HepG2 (cell line): ENCODE results near the gene MFN2. TPM values are rescaled to one million over a fixed set of nuclear protein-coding genes. Genes with fewer than 3 reads are reported as not detected.
A peak's percentile ranks its signal among the peaks of the same experiment; 100 is the strongest.

Experiments
- DNMT3B ChIP-seq: conservative IDR thresholded peaks from 2 replicates; pipeline ENCODE4 v1.6.1; 2016; ENCODE audit warnings: missing biosample characterization, control low read depth
- EHMT2 ChIP-seq: fragments of 200-600 bp; sonication (generic); IDR thresholded peaks from 2 replicates; pipeline ENCODE4 v1.7.0; 2017; ENCODE audit warnings: antibody characterized with exemption, low read depth, low read length, borderline replicate concordance
- FOXP1 ChIP-seq, 2 experiments: fragments of 450-650 bp in 1 of 2; IDR thresholded peaks; 2 replicates each; pipeline ENCODE4 v1.6.1; 2017 to 2018; ENCODE audit warnings: antibody characterized with exemption in 1 of 2
- HDAC1 ChIP-seq: sonication (generic); formaldehyde crosslinking; IDR thresholded peaks from 2 replicates; pipeline ENCODE4 v1.5.1; 2020; ENCODE audit warnings: mild to moderate bottlenecking, missing genetic modification reagents
- MEF2D ChIP-seq: sonication (generic); formaldehyde crosslinking; IDR thresholded peaks from 2 replicates; pipeline ENCODE4 v1.5.1; 2020; ENCODE audit warnings: mild to moderate bottlenecking, missing genetic modification reagents
- SALL1 ChIP-seq: sonication (generic); formaldehyde crosslinking; IDR thresholded peaks from 2 replicates; pipeline ENCODE4 v1.8.0; 2022; ENCODE audit warnings: mild to moderate bottlenecking, missing genetic modification reagents
- TCF7 ChIP-seq: sonication (generic); IDR thresholded peaks from 2 replicates; pipeline ENCODE4 v1.6.1; 2016; ENCODE audit warnings: antibody characterized with exemption, low read depth
- ZFP37 ChIP-seq: sonication (generic); formaldehyde crosslinking; IDR thresholded peaks from 2 replicates; pipeline ENCODE4 v1.4.0; 2020; ENCODE audit warnings: missing genetic modification reagents, borderline replicate concordance
- ZFX ChIP-seq: sonication (generic); formaldehyde crosslinking; IDR thresholded peaks from 2 replicates; pipeline ENCODE4 v1.4.0; 2020; ENCODE audit warnings: mild to moderate bottlenecking, low read depth, missing genetic modification reagents, moderate library complexity
- polyA plus RNA-seq, 8 experiments: library from polyadenylated mRNA; depleted of rRNA in 3 of 8; stranded (reverse) in 7 of 8; unstranded in 1 of 8; fragments of >200 nt; fragmentation: Illumina TruSeq in 4 of 8; extraction: Trizol in 4 of 8; gene quantifications; 2 replicates each; pipeline versions ENCODE4 v1.2.1 to v1.2.3, GENCODE V29; 2011 to 2016; ENCODE audit warnings: low read depth in 4 of 8, missing spikeins in 1 of 8, mixed read lengths in 1 of 8; ENCODE audit not compliant: insufficient read depth in 1 of 8
- total RNA-seq, 5 experiments: library from RNA; depleted of rRNA; stranded (reverse); fragments of >200 nt; fragmentation: Illumina TruSeq; extraction: Trizol; gene quantifications; 2 replicates each; pipeline ENCODE4 v1.2.3, GENCODE V29; 2016; ENCODE audit warnings: low read depth in 1 of 5
- TF ChIP-seq, protein P1 (sequence below): sonication (generic); formaldehyde crosslinking; IDR thresholded peaks from 2 replicates; pipeline ENCODE4 v1.9.0; 2022; ENCODE audit warnings: low read depth, missing genetic modification reagents
- TF ChIP-seq, protein P2 (sequence below): IDR thresholded peaks from 2 replicates; pipeline ENCODE4 v1.6.1; 2016
- TF ChIP-seq, protein P3 (sequence below), 2 experiments: sonication (generic) in 1 of 2; formaldehyde crosslinking in 1 of 2; IDR thresholded peaks; 2 replicates each; pipeline versions ENCODE4 v1.4.0 to v1.6.1; 2018 to 2020; ENCODE audit warnings: missing genetic modification reagents in 2 of 2, borderline replicate concordance in 1 of 2, low read depth in 1 of 2, mild to moderate bottlenecking in 1 of 2, missing biosample characterization in 1 of 2
- TF ChIP-seq, protein P4 (sequence below): sonication (generic); formaldehyde crosslinking; conservative IDR thresholded peaks from 2 replicates; pipeline ENCODE4 v1.8.0; 2022; ENCODE audit warnings: missing genetic modification reagents
- TF ChIP-seq, protein P5 (sequence below): sonication (generic); formaldehyde crosslinking; conservative IDR thresholded peaks from 2 replicates; pipeline ENCODE4 v1.4.0; 2020; ENCODE audit warnings: mild to moderate bottlenecking, missing genetic modification reagents, moderate library complexity
- TF ChIP-seq, protein P6 (sequence below): sonication (generic); formaldehyde crosslinking; IDR thresholded peaks from 2 replicates; pipeline ENCODE4 v1.4.0; 2020; ENCODE audit warnings: mild to moderate bottlenecking, missing genetic modification reagents

Gene MFN2
- total and polyA plus RNA-seq, 2 of the 13 experiments (the other 11 are each of a cell fraction or from before 2014, with no cell fraction given), result 38.7 to 60.9 TPM

DNA sequence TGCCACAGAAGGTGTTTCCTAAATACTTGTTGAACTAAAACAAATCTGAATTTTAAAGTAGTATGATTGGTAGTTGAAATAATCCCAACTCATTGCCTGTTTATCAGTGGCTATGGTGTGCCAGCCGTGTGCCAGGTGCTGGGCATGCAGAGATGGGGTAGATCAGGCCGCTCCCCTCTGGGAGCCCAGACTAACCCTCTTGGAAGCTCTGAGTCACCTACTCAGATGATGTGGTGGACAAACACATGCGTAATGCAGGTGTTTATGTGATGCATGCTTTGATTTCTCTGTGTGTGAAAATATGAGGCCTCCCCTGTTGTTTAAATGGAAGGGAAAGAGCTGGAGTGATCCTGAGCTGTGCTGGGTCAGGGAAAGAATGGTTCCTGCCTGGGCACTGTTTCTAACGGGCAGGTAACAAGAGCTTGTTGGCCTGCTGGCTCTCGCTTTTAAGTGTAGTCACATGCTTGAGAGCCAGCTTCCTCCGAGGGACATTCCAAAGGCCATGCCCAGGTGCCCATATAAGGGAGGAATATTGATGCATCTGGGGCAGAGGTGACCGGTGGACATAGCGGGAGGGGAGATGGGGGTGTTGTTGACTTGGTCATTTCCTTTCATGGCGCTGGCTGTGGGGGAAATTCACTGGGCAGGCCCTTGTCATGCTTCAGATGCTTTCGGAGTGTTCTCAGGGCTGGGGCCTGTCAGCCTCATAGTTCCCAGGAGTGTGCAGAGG is 10.2 kb downstream of the MFN2 start (continued):
- TF ChIP-seq TCF7, result peak; percentile 30; the same call in 1 of the 2 replicates
- TF ChIP-seq HDAC1 (CRISPR knock-in tag), result peak; percentile 51; the same call in 1 of the 2 replicates
- TF ChIP-seq, protein P1, sequence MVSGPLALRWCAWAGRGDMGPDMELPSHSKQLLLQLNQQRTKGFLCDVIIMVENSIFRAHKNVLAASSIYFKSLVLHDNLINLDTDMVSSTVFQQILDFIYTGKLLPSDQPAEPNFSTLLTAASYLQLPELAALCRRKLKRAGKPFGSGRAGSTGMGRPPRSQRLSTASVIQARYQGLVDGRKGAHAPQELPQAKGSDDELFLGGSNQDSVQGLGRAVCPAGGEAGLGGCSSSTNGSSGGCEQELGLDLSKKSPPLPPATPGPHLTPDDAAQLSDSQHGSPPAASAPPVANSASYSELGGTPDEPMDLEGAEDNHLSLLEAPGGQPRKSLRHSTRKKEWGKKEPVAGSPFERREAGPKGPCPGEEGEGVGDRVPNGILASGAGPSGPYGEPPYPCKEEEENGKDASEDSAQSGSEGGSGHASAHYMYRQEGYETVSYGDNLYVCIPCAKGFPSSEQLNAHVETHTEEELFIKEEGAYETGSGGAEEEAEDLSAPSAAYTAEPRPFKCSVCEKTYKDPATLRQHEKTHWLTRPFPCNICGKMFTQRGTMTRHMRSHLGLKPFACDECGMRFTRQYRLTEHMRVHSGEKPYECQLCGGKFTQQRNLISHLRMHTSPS (CRISPR knock-in tag), result peak; percentile 88; the same call in 1 of the 2 replicates
- TF ChIP-seq, protein P2, sequence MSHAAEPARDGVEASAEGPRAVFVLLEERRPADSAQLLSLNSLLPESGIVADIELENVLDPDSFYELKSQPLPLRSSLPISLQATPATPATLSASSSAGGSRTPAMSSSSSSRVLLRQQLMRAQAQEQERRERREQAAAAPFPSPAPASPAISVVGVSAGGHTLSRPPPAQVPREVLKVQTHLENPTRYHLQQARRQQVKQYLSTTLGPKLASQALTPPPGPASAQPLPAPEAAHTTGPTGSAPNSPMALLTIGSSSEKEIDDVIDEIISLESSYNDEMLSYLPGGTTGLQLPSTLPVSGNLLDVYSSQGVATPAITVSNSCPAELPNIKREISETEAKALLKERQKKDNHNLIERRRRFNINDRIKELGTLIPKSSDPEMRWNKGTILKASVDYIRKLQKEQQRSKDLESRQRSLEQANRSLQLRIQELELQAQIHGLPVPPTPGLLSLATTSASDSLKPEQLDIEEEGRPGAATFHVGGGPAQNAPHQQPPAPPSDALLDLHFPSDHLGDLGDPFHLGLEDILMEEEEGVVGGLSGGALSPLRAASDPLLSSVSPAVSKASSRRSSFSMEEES (CRISPR knock-in tag), result peak; percentile 65; the same call in 1 of the 2 replicates
- TF ChIP-seq EHMT2, result no peak
- TF ChIP-seq SALL1 (CRISPR knock-in tag), result peak; percentile 82
- peak; percentile 43; the same call in 1 of the 2 replicates for TF ChIP-seq ZFX (CRISPR knock-in tag)
- TF ChIP-seq FOXP1 (IDR thresholded peaks at IDR 0.05), result no peak
- peak; percentile 26; the same call in 1 of the 2 replicates for TF ChIP-seq FOXP1 (CRISPR knock-in tag; IDR thresholded peaks at IDR 0.05)
- TF ChIP-seq, protein P3, sequence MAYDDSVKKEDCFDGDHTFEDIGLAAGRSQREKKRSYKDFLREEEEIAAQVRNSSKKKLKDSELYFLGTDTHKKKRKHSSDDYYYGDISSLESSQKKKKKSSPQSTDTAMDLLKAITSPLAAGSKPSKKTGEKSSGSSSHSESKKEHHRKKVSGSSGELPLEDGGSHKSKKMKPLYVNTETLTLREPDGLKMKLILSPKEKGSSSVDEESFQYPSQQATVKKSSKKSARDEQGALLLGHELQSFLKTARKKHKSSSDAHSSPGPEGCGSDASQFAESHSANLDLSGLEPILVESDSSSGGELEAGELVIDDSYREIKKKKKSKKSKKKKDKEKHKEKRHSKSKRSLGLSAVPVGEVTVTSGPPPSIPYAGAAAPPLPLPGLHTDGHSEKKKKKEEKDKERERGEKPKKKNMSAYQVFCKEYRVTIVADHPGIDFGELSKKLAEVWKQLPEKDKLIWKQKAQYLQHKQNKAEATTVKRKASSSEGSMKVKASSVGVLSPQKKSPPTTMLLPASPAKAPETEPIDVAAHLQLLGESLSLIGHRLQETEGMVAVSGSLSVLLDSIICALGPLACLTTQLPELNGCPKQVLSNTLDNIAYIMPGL (CRISPR knock-in tag; IDR thresholded peaks at IDR 0.05; ENCODE audit: borderline replicate concordance in 1 of 2, low read depth in 1 of 2), result 0 out of 4 replicates have a peak, but pooled peaks of 1 of the 2 experiments have one; percentile 33
- 0 out of 2 replicates have a peak, but pooled peaks have one; percentile 41 for TF ChIP-seq ZFP37 (CRISPR knock-in tag)
- TF ChIP-seq DNMT3B (CRISPR knock-in tag), result no peak
- peak; percentile 70; the same call in 1 of the 2 replicates for TF ChIP-seq MEF2D (CRISPR knock-in tag)
- TF ChIP-seq, protein P4, sequence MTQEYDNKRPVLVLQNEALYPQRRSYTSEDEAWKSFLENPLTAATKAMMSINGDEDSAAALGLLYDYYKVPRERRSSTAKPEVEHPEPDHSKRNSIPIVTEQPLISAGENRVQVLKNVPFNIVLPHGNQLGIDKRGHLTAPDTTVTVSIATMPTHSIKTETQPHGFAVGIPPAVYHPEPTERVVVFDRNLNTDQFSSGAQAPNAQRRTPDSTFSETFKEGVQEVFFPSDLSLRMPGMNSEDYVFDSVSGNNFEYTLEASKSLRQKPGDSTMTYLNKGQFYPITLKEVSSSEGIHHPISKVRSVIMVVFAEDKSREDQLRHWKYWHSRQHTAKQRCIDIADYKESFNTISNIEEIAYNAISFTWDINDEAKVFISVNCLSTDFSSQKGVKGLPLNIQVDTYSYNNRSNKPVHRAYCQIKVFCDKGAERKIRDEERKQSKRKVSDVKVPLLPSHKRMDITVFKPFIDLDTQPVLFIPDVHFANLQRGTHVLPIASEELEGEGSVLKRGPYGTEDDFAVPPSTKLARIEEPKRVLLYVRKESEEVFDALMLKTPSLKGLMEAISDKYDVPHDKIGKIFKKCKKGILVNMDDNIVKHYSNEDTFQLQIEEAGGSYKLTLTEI (CRISPR knock-in tag), result no peak
- TF ChIP-seq, protein P5, sequence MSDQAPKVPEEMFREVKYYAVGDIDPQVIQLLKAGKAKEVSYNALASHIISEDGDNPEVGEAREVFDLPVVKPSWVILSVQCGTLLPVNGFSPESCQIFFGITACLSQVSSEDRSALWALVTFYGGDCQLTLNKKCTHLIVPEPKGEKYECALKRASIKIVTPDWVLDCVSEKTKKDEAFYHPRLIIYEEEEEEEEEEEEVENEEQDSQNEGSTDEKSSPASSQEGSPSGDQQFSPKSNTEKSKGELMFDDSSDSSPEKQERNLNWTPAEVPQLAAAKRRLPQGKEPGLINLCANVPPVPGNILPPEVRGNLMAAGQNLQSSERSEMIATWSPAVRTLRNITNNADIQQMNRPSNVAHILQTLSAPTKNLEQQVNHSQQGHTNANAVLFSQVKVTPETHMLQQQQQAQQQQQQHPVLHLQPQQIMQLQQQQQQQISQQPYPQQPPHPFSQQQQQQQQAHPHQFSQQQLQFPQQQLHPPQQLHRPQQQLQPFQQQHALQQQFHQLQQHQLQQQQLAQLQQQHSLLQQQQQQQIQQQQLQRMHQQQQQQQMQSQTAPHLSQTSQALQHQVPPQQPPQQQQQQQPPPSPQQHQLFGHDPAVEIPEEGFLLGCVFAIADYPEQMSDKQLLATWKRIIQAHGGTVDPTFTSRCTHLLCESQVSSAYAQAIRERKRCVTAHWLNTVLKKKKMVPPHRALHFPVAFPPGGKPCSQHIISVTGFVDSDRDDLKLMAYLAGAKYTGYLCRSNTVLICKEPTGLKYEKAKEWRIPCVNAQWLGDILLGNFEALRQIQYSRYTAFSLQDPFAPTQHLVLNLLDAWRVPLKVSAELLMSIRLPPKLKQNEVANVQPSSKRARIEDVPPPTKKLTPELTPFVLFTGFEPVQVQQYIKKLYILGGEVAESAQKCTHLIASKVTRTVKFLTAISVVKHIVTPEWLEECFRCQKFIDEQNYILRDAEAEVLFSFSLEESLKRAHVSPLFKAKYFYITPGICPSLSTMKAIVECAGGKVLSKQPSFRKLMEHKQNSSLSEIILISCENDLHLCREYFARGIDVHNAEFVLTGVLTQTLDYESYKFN (CRISPR knock-in tag), result peak; percentile 85
- TF ChIP-seq, protein P6, sequence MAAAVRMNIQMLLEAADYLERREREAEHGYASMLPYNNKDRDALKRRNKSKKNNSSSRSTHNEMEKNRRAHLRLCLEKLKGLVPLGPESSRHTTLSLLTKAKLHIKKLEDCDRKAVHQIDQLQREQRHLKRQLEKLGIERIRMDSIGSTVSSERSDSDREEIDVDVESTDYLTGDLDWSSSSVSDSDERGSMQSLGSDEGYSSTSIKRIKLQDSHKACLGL (CRISPR knock-in tag), result no peak
